GM18507 (cell line): ENCODE measurements around the gene AOPEP.
A peak's percentile ranks its signal among the peaks of the same experiment; 100 is the strongest.

ENCODE experiments used
- DNase-seq: peaks from one replicate; pipeline ENCODE4 v3.0.0; 2011; ENCODE audit warnings: low read depth; ENCODE audit not compliant: insufficient read length; ENCODE audit errors: extremely low spot score
- FAIRE-seq: peaks from 2 replicates; lab custom pipeline; 2011; peaks lifted over from hg19 to GRCh38; lab: Jason Lieb, UNC

The AOPEP gene

GRCh38 chr9:95120781-95121370, 394.4 kb downstream of the AOPEP start:
- FAIRE-seq (no peak), DNase-seq (no peak)

- FAIRE-seq (no peak), DNase-seq (no peak)
Measured at GRCh38 chr9:95124582-95125367, 398.3 kb downstream of the AOPEP start.

GRCh38 chr9:95125652-95126051, 399.2 kb downstream of the AOPEP start:
- DNase-seq, result no peak
- FAIRE-seq, result no peak

- no peak for FAIRE-seq
- no peak for DNase-seq
Measured at GRCh38 chr9:95126739-95127138, 400.2 kb downstream of the AOPEP start.

GRCh38 chr9:95127249-95128176, 401.0 kb downstream of the AOPEP start:
- peak; percentile 72 for FAIRE-seq
- DNase-seq, result peak; percentile 48

- no peak for FAIRE-seq
- no peak for DNase-seq
Measured at GRCh38 chr9:95128177-95128524, 401.7 kb downstream of the AOPEP start.

GRCh38 chr9:95129476-95130291, 403.2 kb downstream of the AOPEP start:
- FAIRE-seq (no peak), DNase-seq (no peak)

- FAIRE-seq (no peak), DNase-seq (no peak)
Measured at GRCh38 chr9:95130484-95130883, 404.0 kb downstream of the AOPEP start.

- peak; percentile 76 for FAIRE-seq
- DNase-seq, result peak; percentile 14
Measured at GRCh38 chr9:95131023-95131943, 404.8 kb downstream of the AOPEP start.

GRCh38 chr9:95132366-95133324, 406.1 kb downstream of the AOPEP start:
- FAIRE-seq (no peak), DNase-seq (no peak)

- no peak for FAIRE-seq
Measured at GRCh38 chr9:95133325-95133705, 406.8 kb downstream of the AOPEP start.

GRCh38 chr9:95134457-95134881, 408.0 kb downstream of the AOPEP start:
- FAIRE-seq (no peak), DNase-seq (no peak)

More at GRCh38 chr9:95133325-95133705, 406.8 kb downstream of the AOPEP start:
- no peak for DNase-seq

GRCh38 chr9:95135756-95136155, 409.3 kb downstream of the AOPEP start:
- DNase-seq, result no peak
- no peak for FAIRE-seq
